ENCODE data around the gene CDYL2. TPM values are rescaled to one million over a fixed set of nuclear protein-coding genes. Genes with fewer than 3 reads are reported as not detected.

CDYL2 gene
- total RNA-seq, 5 donors from 2014 or later (not counting 1 experiment from before 2014, with no cell fraction given): 15.4 to 45.4 (median 32.1) TPM

DNA sequence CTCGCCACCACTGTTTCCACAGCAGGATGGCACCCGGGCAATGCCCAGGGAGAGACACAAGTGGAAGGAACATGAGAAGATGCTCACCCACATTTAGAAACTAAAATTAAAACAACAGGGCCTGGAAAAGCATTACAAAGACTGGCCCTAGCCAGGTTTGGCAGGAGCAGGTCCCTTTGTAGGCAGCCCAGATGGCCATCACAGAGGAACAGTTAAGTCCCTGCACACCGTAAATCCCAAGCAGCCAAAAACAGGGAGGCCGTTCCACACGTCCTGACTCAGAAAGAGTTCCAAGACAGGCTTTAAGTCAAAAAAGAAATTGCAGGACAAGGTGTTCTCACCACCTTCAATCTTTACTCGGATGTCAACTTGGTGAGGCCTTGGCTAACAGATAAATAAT, 136.5 kb downstream of the CDYL2 start:
- H3K36me3 Mint-ChIP-seq: peaks cover 16% of the 10 kb centered on the region
- H3K9me3 ChIP-seq: no peaks in the 10 kb centered on the region
- no peaks in the 10 kb centered on the region for H3K27me3 Mint-ChIP-seq
- no peak overlapping the region for H3K4me3 ChIP-seq (ENCODE audit: control insufficient read depth in 1 of 2, extremely low read depth in 1 of 2, low read length in 1 of 2)
- H3K9me3 Mint-ChIP-seq: no peaks in the 10 kb centered on the region
- H3K27ac Mint-ChIP-seq: no peak overlapping the region
- DNase-seq (no peak), ATAC-seq (replicated peaks in 1 of 4) (no peak)
- 94% methylated on average over 5 of the region's 6 CpGs for WGBS (ENCODE audit: insufficient coverage)
- H3K4me3 Mint-ChIP-seq: no peak overlapping the region
- ChIA-PET CTCF (no interaction called here), POLR2A (no interaction called here)
- H3K4me1 Mint-ChIP-seq: peaks cover 10 to 22% (median 16%) of the 10 kb centered on the region in 3 donors
- H3K4me1 ChIP-seq (ENCODE audit: control insufficient read depth in 1 of 2, extremely low read depth in 1 of 2, insufficient read depth in 2 of 2, low read length in 2 of 2): peaks cover 0 to 4% of the 10 kb centered on the region in 2 experiments
- H3K36me3 ChIP-seq (ENCODE audit: control insufficient read depth in 2 of 2, extremely low read depth in 1 of 2, insufficient read depth in 1 of 2, low read length in 1 of 2): no peaks in the 10 kb centered on the region
- no peaks in the 10 kb centered on the region for H3K27me3 ChIP-seq (replicated peaks in 1 of 2; ENCODE audit: control insufficient read depth in 2 of 2, extremely low read depth in 1 of 2, insufficient read depth in 2 of 2, low read length in 1 of 2)
- no peak overlapping the region for H3K27ac ChIP-seq (ENCODE audit: low read length)

DNA sequence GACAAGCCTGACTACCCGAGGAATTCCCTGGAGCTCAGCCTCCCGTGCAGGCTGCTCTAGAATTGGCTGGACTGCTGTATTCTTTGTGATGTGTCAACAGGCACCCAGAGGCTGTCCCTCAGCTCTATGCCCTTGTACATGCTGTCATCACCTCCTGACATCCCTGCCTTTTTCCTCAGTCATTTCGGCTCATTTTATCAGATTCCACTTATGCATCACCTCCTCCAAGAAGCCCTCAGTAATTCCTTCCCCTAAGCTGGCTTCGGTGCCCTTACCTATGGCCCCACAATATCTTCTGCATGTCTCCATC, 137.2 kb downstream of the CDYL2 start:
- Mint-ChIP-seq H3K27ac (no peak overlapping the region), H3K36me3 (peaks cover 14% of the 10 kb centered on the region), H3K4me3 (no peak overlapping the region), H3K9me3 (no peaks in the 10 kb centered on the region), H3K4me1 (peaks cover 10 to 21% (median 16%) of the 10 kb centered on the region in 3 donors), H3K27me3 (no peaks in the 10 kb centered on the region)
- ChIA-PET CTCF (no interaction called here), POLR2A (no interaction called here)
- H3K4me1 ChIP-seq (ENCODE audit: control insufficient read depth in 1 of 2, extremely low read depth in 1 of 2, insufficient read depth in 2 of 2, low read length in 2 of 2): peaks cover 0 to 4% of the 10 kb centered on the region in 2 experiments
- 90% methylated on average over 1 of the region's 4 CpGs for WGBS (ENCODE audit: insufficient coverage)
- no peak for DNase-seq
- ATAC-seq (replicated peaks in 1 of 4): no peak
- H3K27ac ChIP-seq (ENCODE audit: low read length): no peak overlapping the region
- H3K4me3 ChIP-seq (ENCODE audit: control insufficient read depth in 1 of 2, extremely low read depth in 1 of 2, low read length in 1 of 2): no peak overlapping the region
- H3K36me3 ChIP-seq (ENCODE audit: control insufficient read depth in 2 of 2, extremely low read depth in 1 of 2, insufficient read depth in 1 of 2, low read length in 1 of 2): no peaks in the 10 kb centered on the region
- no peaks in the 10 kb centered on the region for H3K9me3 ChIP-seq
- no peaks in the 10 kb centered on the region for H3K27me3 ChIP-seq (replicated peaks in 1 of 2; ENCODE audit: control insufficient read depth in 2 of 2, extremely low read depth in 1 of 2, insufficient read depth in 2 of 2, low read length in 1 of 2)

DNA sequence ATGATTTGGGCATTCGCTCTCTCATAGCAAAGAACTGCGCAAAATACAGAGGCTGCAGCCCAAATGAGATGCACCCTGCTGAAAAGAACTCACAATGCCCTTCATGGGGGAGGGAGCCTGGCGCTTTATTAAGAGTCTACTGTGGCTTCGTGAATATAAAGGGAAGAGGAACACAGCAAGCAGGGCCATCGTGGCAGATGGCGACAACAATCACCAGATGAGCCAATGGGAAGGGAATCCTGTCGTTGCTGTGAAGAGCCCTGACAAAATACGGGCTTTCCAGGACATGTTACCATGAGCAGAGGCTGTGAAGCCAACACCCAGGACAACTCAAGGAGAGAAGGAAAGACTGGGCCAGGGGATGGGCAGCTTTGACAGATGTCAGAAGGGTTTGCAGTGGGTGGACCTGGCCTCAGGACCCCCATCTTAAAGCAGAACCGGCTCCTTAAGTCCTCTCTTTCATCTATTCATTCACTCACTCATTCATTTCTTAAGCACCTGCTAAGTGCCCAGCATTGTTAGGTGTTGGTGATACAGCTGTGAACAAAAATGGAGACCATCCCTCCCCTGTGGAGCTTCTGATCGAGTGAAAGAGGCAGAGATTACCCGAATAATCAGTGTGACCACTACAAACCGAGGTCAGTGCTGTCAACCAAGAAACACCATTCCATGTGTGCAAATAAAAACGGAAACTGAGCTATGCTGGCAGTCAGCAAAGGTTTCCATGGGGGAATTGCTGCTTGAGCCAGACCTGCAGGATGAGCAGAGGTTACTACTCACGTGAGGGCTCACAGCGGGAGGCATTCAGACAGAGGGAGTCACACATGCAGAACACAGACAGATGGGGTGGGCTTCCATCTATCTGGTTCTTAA, 137.8 kb downstream of the CDYL2 start:
- H3K27ac ChIP-seq (ENCODE audit: low read length): no peak overlapping the region
- POLR2A ChIA-PET: no interaction called here
- peaks cover 16% of the 10 kb centered on the region for H3K36me3 Mint-ChIP-seq
- peaks cover 0 to 4% of the 10 kb centered on the region in 2 experiments for H3K4me1 ChIP-seq (ENCODE audit: control insufficient read depth in 1 of 2, extremely low read depth in 1 of 2, insufficient read depth in 2 of 2, low read length in 2 of 2)
- no peaks in the 10 kb centered on the region for H3K27me3 Mint-ChIP-seq
- no peaks in the 10 kb centered on the region for H3K9me3 ChIP-seq
- H3K9me3 Mint-ChIP-seq: no peaks in the 10 kb centered on the region
- ATAC-seq (replicated peaks in 1 of 4): no peak
- H3K4me3 ChIP-seq (ENCODE audit: control insufficient read depth in 1 of 2, extremely low read depth in 1 of 2, low read length in 1 of 2): no peak overlapping the region
- no peaks in the 10 kb centered on the region for H3K36me3 ChIP-seq (ENCODE audit: control insufficient read depth in 2 of 2, extremely low read depth in 1 of 2, insufficient read depth in 1 of 2, low read length in 1 of 2)
- DNase-seq: no peak
- peaks cover 9 to 21% (median 13%) of the 10 kb centered on the region in 3 donors for H3K4me1 Mint-ChIP-seq
- H3K27ac Mint-ChIP-seq: no peak overlapping the region
- H3K4me3 Mint-ChIP-seq: no peak overlapping the region
- CTCF ChIA-PET: no interaction called here
- 94% methylated on average over 12 of the region's 15 CpGs for WGBS (ENCODE audit: insufficient coverage)
- no peaks in the 10 kb centered on the region for H3K27me3 ChIP-seq (replicated peaks in 1 of 2; ENCODE audit: control insufficient read depth in 2 of 2, extremely low read depth in 1 of 2, insufficient read depth in 2 of 2, low read length in 1 of 2)

DNA sequence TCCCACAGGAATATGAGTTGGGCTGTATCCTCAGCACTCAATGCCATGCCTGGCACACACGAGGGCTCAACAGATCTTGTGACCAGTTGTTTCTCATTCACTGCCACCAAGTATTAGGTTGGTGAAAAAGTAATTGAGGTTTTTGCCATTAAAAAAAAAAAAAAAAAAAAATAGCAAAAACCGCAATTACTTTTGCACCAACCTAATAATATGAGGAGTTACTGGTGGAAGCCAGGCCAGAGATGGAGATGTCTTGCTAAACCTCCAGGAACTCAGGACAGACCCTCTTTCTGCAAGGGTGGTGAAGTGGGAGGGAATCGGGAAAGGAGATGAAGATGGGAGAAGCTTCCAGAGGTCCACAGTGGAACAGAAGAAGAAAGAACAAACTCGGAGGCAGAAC, 139.0 kb downstream of the CDYL2 start:
- Histone ChIP-seq H3K9me3 (no peaks in the 10 kb centered on the region), H3K27ac (ENCODE audit: low read length) (no peak overlapping the region), H3K4me1 (ENCODE audit: control insufficient read depth in 1 of 2, extremely low read depth in 1 of 2, insufficient read depth in 2 of 2, low read length in 2 of 2) (peaks cover 0 to 2% of the 10 kb centered on the region in 2 experiments), H3K27me3 (replicated peaks in 1 of 2; ENCODE audit: control insufficient read depth in 2 of 2, extremely low read depth in 1 of 2, insufficient read depth in 2 of 2, low read length in 1 of 2) (no peaks in the 10 kb centered on the region), H3K4me3 (ENCODE audit: control insufficient read depth in 1 of 2, extremely low read depth in 1 of 2, low read length in 1 of 2) (no peak overlapping the region), H3K36me3 (ENCODE audit: control insufficient read depth in 2 of 2, extremely low read depth in 1 of 2, insufficient read depth in 1 of 2, low read length in 1 of 2) (no peaks in the 10 kb centered on the region)
- Mint-ChIP-seq H3K9me3 (peaks cover under 1 to 4% (median 4%) of the 10 kb centered on the region in 3 donors), H3K4me3 (no peak overlapping the region), H3K27me3 (no peaks in the 10 kb centered on the region), H3K27ac (no peak overlapping the region), H3K4me1 (peaks cover 7 to 19% (median 9%) of the 10 kb centered on the region in 3 donors), H3K36me3 (peaks cover 20% of the 10 kb centered on the region)
- ATAC-seq (replicated peaks in 1 of 4) (no peak), DNase-seq (no peak)
- POLR2A ChIA-PET: no interaction called here
- 100% methylated on average over 1 of the region's 4 CpGs for WGBS (ENCODE audit: insufficient coverage)
- CTCF ChIA-PET: no interaction called here

DNA sequence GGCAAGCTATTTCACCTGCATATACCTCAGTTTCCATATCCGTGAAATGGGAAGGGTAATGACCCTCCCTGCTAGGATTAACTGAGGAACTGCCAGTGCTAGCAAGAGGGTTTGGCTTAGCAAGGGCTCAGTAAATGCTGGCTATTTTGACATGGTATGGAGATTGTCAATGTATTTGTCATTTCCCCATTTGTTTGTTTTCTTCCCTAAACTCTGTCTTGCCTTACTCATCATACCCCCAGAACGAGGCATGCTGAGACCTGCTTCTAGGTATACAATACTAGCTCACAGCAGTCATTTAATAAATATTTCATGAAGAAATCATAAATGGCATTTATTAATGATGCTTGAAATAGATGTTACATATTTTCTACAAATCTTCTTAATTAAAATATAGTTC, 139.6 kb downstream of the CDYL2 start:
- no peaks in the 10 kb centered on the region for H3K27me3 Mint-ChIP-seq
- H3K4me1 Mint-ChIP-seq: peaks cover 1 to 16% (median 4%) of the 10 kb centered on the region in 3 donors
- no peak overlapping the region for H3K4me3 ChIP-seq (ENCODE audit: control insufficient read depth in 1 of 2, extremely low read depth in 1 of 2, low read length in 1 of 2)
- H3K9me3 Mint-ChIP-seq: peaks cover 5 to 8% (median 6%) of the 10 kb centered on the region in 3 donors
- no peak overlapping the region for H3K4me3 Mint-ChIP-seq
- no peaks in the 10 kb centered on the region for H3K4me1 ChIP-seq (ENCODE audit: control insufficient read depth in 1 of 2, extremely low read depth in 1 of 2, insufficient read depth in 2 of 2, low read length in 2 of 2)
- no peak overlapping the region for H3K27ac Mint-ChIP-seq
- CTCF ChIA-PET: no interaction called here
- no peaks in the 10 kb centered on the region for H3K36me3 ChIP-seq (ENCODE audit: control insufficient read depth in 2 of 2, extremely low read depth in 1 of 2, insufficient read depth in 1 of 2, low read length in 1 of 2)
- H3K27ac ChIP-seq (ENCODE audit: low read length): no peak overlapping the region
- no peak for ATAC-seq (replicated peaks in 1 of 4)
- POLR2A ChIA-PET: no interaction called here
- H3K27me3 ChIP-seq (replicated peaks in 1 of 2; ENCODE audit: control insufficient read depth in 2 of 2, extremely low read depth in 1 of 2, insufficient read depth in 2 of 2, low read length in 1 of 2): no peaks in the 10 kb centered on the region
- H3K9me3 ChIP-seq: no peaks in the 10 kb centered on the region
- peaks cover 22% of the 10 kb centered on the region for H3K36me3 Mint-ChIP-seq
- DNase-seq: no peak
- WGBS (ENCODE audit: insufficient coverage): no CpG with 5 or more reads among the region's 2 CpGs

DNA sequence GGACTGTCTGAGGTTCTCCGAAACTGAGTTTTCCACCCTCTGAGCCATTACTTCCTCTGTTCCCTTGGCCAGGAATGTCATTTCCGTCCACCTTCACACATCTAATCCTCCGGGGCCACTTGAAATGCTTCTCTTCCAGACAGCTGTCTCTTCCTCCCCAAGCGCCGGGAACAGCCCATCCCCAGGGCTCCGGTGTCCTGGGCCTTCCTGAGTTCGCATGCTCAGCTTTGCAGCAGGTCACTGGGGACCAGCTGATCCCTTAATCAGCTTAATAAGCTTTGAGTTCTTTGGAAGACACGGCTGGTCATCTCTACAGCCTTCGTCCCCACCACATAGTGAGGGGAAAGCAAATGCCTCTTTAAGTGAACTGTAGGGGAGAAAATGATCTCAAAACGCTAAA, 140.2 kb downstream of the CDYL2 start:
- Mint-ChIP-seq H3K4me3 (no peak overlapping the region), H3K27ac (no peak overlapping the region), H3K9me3 (peaks cover 5 to 11% (median 8%) of the 10 kb centered on the region in 3 donors), H3K27me3 (no peaks in the 10 kb centered on the region), H3K4me1 (peaks cover 0 to 13% (median 4%) of the 10 kb centered on the region in 3 donors), H3K36me3 (peaks cover 20% of the 10 kb centered on the region)
- 95% methylated on average over 6 of the region's 10 CpGs for WGBS (ENCODE audit: insufficient coverage)
- H3K27ac ChIP-seq (ENCODE audit: low read length): no peak overlapping the region
- ChIA-PET POLR2A (no interaction called here), CTCF (no interaction called here)
- no peaks in the 10 kb centered on the region for H3K27me3 ChIP-seq (replicated peaks in 1 of 2; ENCODE audit: control insufficient read depth in 2 of 2, extremely low read depth in 1 of 2, insufficient read depth in 2 of 2, low read length in 1 of 2)
- no peaks in the 10 kb centered on the region for H3K36me3 ChIP-seq (ENCODE audit: control insufficient read depth in 2 of 2, extremely low read depth in 1 of 2, insufficient read depth in 1 of 2, low read length in 1 of 2)
- ATAC-seq (replicated peaks in 1 of 4) (no peak), DNase-seq (no peak)
- no peak overlapping the region for H3K4me3 ChIP-seq (ENCODE audit: control insufficient read depth in 1 of 2, extremely low read depth in 1 of 2, low read length in 1 of 2)
- no peaks in the 10 kb centered on the region for H3K9me3 ChIP-seq
- H3K4me1 ChIP-seq (ENCODE audit: control insufficient read depth in 1 of 2, extremely low read depth in 1 of 2, insufficient read depth in 2 of 2, low read length in 2 of 2): no peaks in the 10 kb centered on the region

Measured in T-cell (primary cell).